H1 (cell line): ENCODE measurements around the gene PTPRG. TPM values are rescaled to one million over a fixed set of nuclear protein-coding genes. Genes with fewer than 3 reads are reported as not detected.

Source experiments
- BRCA1 ChIP-seq: IDR thresholded peaks from 2 replicates; pipeline ENCODE4 v1.6.1; 2012; ENCODE audit warnings: low read depth, low read length, improper control_type of control experiment
- CEBPB ChIP-seq: IDR thresholded peaks from 2 replicates; pipeline ENCODE4 v1.6.1; 2012; ENCODE audit warnings: low read depth, low read length
- CTBP2 ChIP-seq: IDR thresholded peaks from 2 replicates; pipeline ENCODE4 v1.7.0; 2011; ENCODE audit warnings: borderline replicate concordance, mild to moderate bottlenecking, moderate library complexity, mixed read lengths, low read length; ENCODE audit not compliant: insufficient read depth, insufficient read length
- GABPA ChIP-seq: IDR thresholded peaks from 2 replicates; pipeline ENCODE4 v1.6.1; 2011; ENCODE audit warnings: mild to moderate bottlenecking, low read length, moderate library complexity, borderline replicate concordance; ENCODE audit not compliant: insufficient read depth
- GTF2F1 ChIP-seq: IDR thresholded peaks from 2 replicates; pipeline ENCODE4 v1.6.1; 2012; ENCODE audit warnings: low read depth, low read length, improper control_type of control experiment, borderline replicate concordance
- JUN ChIP-seq: IDR thresholded peaks from 2 replicates; pipeline ENCODE4 v1.6.1; 2011; ENCODE audit warnings: low read depth, mild to moderate bottlenecking, improper control_type of control experiment, low read length
- JUND ChIP-seq: IDR thresholded peaks from 2 replicates; pipeline ENCODE4 v1.6.1; 2011; ENCODE audit warnings: mild to moderate bottlenecking, improper control_type of control experiment, low read length
- KDM5A ChIP-seq: fragments of 200-600 bp; IDR thresholded peaks from 2 replicates; pipeline ENCODE4 v1.7.1; 2012; ENCODE audit warnings: mild to moderate bottlenecking, low read length, inconsistent platforms, mixed read lengths
- POLR2A ChIP-seq, 2 experiments: IDR thresholded peaks; 1 replicate in 1 of 2; 2 replicates in 1 of 2; pipeline ENCODE4 v1.6.1; 2011; ENCODE audit warnings: low read depth in 2 of 2, low read length in 2 of 2, mild to moderate bottlenecking in 2 of 2; ENCODE audit errors: control extremely low read depth in 1 of 2
- SIRT6 ChIP-seq: IDR thresholded peaks from one replicate; pipeline ENCODE4 v1.7.1; 2012; ENCODE audit warnings: low read length, inconsistent platforms
- polyA plus RNA-seq, 7 experiments: library from polyadenylated mRNA; depleted of rRNA in 3 of 7; stranded (reverse) in 5 of 7; unstranded in 2 of 7; fragments of >200 nt in 5 of 7; fragments of 200-250 nt in 2 of 7; gene quantifications; 1 replicate in 5 of 7; 2 replicates in 1 of 7; 4 replicates in 1 of 7; pipeline versions ENCODE4 v1.2.1 to v1.2.3, GENCODE V29; 2011 to 2013; ENCODE audit warnings: missing spikeins in 2 of 7, mixed read lengths in 2 of 7
- total RNA-seq: library from RNA; stranded (reverse); fragmentation: NEBNext Ultra II Directional; extraction: Animal tissue kit (Norgen Biotek cat#: 25700); gene quantifications from 2 replicates; pipeline ENCODE4 v1.2.1, GENCODE V29; 2021
- TF ChIP-seq, protein P1 (sequence below): fragments of 300-600 bp; sonication (generic); IDR thresholded peaks from 2 replicates; pipeline ENCODE4 v1.7.1; 2012; ENCODE audit warnings: low read length, moderate library complexity, mild to moderate bottlenecking, inconsistent platforms; ENCODE audit not compliant: insufficient replicate concordance

Gene PTPRG
- total and polyA plus RNA-seq, 2 of the 8 experiments (the other 6 are each of a cell fraction or from before 2014, with no cell fraction given): 23.3 to 96.2 TPM

GRCh38 chr3:61875046-61875844, 313.9 kb downstream of the PTPRG start (continued):
- TF ChIP-seq, protein P1, sequence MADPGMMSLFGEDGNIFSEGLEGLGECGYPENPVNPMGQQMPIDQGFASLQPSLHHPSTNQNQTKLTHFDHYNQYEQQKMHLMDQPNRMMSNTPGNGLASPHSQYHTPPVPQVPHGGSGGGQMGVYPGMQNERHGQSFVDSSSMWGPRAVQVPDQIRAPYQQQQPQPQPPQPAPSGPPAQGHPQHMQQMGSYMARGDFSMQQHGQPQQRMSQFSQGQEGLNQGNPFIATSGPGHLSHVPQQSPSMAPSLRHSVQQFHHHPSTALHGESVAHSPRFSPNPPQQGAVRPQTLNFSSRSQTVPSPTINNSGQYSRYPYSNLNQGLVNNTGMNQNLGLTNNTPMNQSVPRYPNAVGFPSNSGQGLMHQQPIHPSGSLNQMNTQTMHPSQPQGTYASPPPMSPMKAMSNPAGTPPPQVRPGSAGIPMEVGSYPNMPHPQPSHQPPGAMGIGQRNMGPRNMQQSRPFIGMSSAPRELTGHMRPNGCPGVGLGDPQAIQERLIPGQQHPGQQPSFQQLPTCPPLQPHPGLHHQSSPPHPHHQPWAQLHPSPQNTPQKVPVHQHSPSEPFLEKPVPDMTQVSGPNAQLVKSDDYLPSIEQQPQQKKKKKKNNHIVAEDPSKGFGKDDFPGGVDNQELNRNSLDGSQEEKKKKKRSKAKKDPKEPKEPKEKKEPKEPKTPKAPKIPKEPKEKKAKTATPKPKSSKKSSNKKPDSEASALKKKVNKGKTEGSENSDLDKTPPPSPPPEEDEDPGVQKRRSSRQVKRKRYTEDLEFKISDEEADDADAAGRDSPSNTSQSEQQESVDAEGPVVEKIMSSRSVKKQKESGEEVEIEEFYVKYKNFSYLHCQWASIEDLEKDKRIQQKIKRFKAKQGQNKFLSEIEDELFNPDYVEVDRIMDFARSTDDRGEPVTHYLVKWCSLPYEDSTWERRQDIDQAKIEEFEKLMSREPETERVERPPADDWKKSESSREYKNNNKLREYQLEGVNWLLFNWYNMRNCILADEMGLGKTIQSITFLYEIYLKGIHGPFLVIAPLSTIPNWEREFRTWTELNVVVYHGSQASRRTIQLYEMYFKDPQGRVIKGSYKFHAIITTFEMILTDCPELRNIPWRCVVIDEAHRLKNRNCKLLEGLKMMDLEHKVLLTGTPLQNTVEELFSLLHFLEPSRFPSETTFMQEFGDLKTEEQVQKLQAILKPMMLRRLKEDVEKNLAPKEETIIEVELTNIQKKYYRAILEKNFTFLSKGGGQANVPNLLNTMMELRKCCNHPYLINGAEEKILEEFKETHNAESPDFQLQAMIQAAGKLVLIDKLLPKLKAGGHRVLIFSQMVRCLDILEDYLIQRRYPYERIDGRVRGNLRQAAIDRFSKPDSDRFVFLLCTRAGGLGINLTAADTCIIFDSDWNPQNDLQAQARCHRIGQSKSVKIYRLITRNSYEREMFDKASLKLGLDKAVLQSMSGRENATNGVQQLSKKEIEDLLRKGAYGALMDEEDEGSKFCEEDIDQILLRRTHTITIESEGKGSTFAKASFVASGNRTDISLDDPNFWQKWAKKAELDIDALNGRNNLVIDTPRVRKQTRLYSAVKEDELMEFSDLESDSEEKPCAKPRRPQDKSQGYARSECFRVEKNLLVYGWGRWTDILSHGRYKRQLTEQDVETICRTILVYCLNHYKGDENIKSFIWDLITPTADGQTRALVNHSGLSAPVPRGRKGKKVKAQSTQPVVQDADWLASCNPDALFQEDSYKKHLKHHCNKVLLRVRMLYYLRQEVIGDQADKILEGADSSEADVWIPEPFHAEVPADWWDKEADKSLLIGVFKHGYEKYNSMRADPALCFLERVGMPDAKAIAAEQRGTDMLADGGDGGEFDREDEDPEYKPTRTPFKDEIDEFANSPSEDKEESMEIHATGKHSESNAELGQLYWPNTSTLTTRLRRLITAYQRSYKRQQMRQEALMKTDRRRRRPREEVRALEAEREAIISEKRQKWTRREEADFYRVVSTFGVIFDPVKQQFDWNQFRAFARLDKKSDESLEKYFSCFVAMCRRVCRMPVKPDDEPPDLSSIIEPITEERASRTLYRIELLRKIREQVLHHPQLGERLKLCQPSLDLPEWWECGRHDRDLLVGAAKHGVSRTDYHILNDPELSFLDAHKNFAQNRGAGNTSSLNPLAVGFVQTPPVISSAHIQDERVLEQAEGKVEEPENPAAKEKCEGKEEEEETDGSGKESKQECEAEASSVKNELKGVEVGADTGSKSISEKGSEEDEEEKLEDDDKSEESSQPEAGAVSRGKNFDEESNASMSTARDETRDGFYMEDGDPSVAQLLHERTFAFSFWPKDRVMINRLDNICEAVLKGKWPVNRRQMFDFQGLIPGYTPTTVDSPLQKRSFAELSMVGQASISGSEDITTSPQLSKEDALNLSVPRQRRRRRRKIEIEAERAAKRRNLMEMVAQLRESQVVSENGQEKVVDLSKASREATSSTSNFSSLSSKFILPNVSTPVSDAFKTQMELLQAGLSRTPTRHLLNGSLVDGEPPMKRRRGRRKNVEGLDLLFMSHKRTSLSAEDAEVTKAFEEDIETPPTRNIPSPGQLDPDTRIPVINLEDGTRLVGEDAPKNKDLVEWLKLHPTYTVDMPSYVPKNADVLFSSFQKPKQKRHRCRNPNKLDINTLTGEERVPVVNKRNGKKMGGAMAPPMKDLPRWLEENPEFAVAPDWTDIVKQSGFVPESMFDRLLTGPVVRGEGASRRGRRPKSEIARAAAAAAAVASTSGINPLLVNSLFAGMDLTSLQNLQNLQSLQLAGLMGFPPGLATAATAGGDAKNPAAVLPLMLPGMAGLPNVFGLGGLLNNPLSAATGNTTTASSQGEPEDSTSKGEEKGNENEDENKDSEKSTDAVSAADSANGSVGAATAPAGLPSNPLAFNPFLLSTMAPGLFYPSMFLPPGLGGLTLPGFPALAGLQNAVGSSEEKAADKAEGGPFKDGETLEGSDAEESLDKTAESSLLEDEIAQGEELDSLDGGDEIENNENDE: no peak
- TF ChIP-seq SIRT6: no peak
- TF ChIP-seq KDM5A: no peak
- no peak for TF ChIP-seq GABPA
- no peak for TF ChIP-seq POLR2A (IDR thresholded peaks at IDR 0.05; ENCODE audit: control extremely low read depth in 1 of 2, low read depth in 2 of 2, low read length in 2 of 2)
- TF ChIP-seq GTF2F1: no peak
- no peak for TF ChIP-seq JUN
- no peak for TF ChIP-seq BRCA1
- no peak for TF ChIP-seq CEBPB
- no peak for TF ChIP-seq CTBP2
- no peak for TF ChIP-seq JUND
